Measurements from ENCODE around the gene GMCL2.

The GMCL2 gene

DNA sequence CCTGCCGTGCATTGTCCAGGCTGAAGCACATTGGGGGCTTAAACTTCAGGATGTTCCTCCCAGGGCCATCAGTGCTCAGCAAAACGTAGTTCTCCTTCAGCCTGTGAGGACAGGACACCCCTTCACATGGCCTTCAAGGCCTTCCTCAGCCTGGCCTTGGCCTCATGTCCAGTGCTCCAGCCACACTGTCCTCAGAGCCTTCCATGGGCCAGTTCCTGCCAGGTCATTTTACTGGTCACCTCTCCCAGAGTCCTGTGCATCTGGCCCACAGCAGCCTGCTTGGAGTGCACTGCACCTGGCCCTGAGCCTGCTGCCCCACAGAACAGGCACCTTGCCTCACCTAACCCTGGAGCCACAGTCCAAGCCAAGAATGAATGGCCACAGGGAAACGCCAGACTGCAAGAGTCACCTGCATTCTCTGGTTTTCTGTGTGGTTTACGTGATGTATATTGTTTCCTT is 25.9 kb upstream of the GMCL2 start:
- Histone ChIP-seq H3K4me3 (ENCODE audit: low read length) (no peak overlapping the region), H3F3A (ENCODE audit: control insufficient read depth, insufficient read depth) (peaks cover 84% of the 10 kb centered on the region), H3K36me3 (ENCODE audit: control insufficient read depth, low read length) (peaks cover 90% of the 10 kb centered on the region), H3K9me3 (ENCODE audit: control insufficient read depth, insufficient read depth, low read length) (no peaks in the 10 kb centered on the region), H3K79me2 (ENCODE audit: control insufficient read depth, low read length) (peaks cover 19% of the 10 kb centered on the region), H3K9me2 (replicated peaks; ENCODE audit: control insufficient read depth, low read length) (no peaks in the 10 kb centered on the region), H3K27ac (ENCODE audit: low read depth, low read length) (no peak overlapping the region), H3K4me2 (ENCODE audit: low read length) (no peak overlapping the region), H3K4me1 (ENCODE audit: control insufficient read depth, low read length) (peaks cover 6% of the 10 kb centered on the region), H3K27me3 (ENCODE audit: control insufficient read depth, low read length) (no peaks in the 10 kb centered on the region), H4K20me1 (ENCODE audit: control insufficient read depth, insufficient read depth, low read depth, low read length) (peaks cover 23% of the 10 kb centered on the region)
- TF ChIP-seq, protein P1, sequence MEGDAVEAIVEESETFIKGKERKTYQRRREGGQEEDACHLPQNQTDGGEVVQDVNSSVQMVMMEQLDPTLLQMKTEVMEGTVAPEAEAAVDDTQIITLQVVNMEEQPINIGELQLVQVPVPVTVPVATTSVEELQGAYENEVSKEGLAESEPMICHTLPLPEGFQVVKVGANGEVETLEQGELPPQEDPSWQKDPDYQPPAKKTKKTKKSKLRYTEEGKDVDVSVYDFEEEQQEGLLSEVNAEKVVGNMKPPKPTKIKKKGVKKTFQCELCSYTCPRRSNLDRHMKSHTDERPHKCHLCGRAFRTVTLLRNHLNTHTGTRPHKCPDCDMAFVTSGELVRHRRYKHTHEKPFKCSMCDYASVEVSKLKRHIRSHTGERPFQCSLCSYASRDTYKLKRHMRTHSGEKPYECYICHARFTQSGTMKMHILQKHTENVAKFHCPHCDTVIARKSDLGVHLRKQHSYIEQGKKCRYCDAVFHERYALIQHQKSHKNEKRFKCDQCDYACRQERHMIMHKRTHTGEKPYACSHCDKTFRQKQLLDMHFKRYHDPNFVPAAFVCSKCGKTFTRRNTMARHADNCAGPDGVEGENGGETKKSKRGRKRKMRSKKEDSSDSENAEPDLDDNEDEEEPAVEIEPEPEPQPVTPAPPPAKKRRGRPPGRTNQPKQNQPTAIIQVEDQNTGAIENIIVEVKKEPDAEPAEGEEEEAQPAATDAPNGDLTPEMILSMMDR (IDR thresholded peaks at IDR 0.05; ENCODE audit: low read depth, low read length, poor library complexity, severe bottlenecking) = no peak
- no peak for TF ChIP-seq EZH2phosphoT487 (IDR thresholded peaks at IDR 0.05; ENCODE audit: borderline replicate concordance, low read length)

DNA sequence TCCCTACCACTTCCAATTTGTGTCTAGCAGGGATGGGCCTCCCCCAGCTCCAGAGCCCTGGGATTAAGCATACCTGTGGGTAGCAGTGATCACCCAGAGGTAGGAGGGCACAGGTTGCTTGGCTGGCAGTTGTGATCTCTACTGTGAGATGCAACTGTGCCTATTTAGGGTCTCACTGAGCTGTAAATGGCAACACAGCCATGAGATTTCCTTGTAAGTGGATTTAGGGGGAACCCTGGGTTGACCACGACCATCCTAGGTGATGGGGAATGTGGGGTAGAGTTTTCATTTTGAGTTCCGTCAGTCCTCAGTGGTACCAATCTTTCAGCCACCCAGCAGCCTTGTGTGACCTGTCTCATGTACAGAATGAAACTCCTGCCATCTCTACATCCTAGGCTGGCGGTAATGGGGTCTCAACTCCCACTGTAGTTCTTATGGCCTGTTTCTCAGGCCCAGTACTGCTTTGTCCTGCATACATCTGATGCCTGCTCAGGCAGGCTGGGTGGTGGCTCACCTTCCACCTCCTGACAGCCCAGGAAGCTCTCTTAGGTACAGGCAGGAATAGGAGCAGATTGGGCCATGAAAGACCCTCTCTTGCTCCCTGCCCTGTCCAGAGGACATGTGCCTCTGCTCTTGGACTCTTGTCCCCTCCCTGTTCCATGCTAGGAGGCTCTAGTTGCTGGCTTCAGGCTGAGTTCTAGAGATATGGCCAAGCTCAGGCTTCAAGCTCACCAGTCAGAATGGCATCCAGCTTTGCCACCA is 25.3 kb upstream of the GMCL2 start:
- Histone ChIP-seq H3K4me3 (ENCODE audit: low read length) (no peak overlapping the region), H4K20me1 (ENCODE audit: control insufficient read depth, insufficient read depth, low read depth, low read length) (peaks cover 29% of the 10 kb centered on the region), H3K4me1 (ENCODE audit: control insufficient read depth, low read length) (peaks cover 11% of the 10 kb centered on the region), H3K9me3 (ENCODE audit: control insufficient read depth, insufficient read depth, low read length) (no peaks in the 10 kb centered on the region), H3F3A (ENCODE audit: control insufficient read depth, insufficient read depth) (peaks cover 90% of the 10 kb centered on the region), H3K27me3 (ENCODE audit: control insufficient read depth, low read length) (no peaks in the 10 kb centered on the region), H3K27ac (ENCODE audit: low read depth, low read length) (peak overlapping the region; percentile 19; the same call in 1 of the 2 replicates), H3K4me2 (ENCODE audit: low read length) (no peak overlapping the region), H3K79me2 (ENCODE audit: control insufficient read depth, low read length) (peaks cover 25% of the 10 kb centered on the region), H3K9me2 (replicated peaks; ENCODE audit: control insufficient read depth, low read length) (no peaks in the 10 kb centered on the region), H3K36me3 (ENCODE audit: control insufficient read depth, low read length) (peaks cover 96% of the 10 kb centered on the region)
- TF ChIP-seq EZH2phosphoT487 (IDR thresholded peaks at IDR 0.05; ENCODE audit: borderline replicate concordance, low read length) = no peak
- TF ChIP-seq, protein P1 (IDR thresholded peaks at IDR 0.05; ENCODE audit: low read depth, low read length, poor library complexity, severe bottlenecking) = no peak

- Histone ChIP-seq H3K27me3 (ENCODE audit: control insufficient read depth, low read length) (no peaks in the 10 kb centered on the region), H3K4me1 (ENCODE audit: control insufficient read depth, low read length) (peaks cover 19% of the 10 kb centered on the region), H3F3A (ENCODE audit: control insufficient read depth, insufficient read depth) (peaks cover 94% of the 10 kb centered on the region), H3K79me2 (ENCODE audit: control insufficient read depth, low read length) (peaks cover 36% of the 10 kb centered on the region), H3K36me3 (ENCODE audit: control insufficient read depth, low read length) (peaks cover 100% of the 10 kb centered on the region), H3K27ac (ENCODE audit: low read depth, low read length) (peak overlapping the region; percentile 19; the same call in 1 of the 2 replicates), H3K9me3 (ENCODE audit: control insufficient read depth, insufficient read depth, low read length) (no peaks in the 10 kb centered on the region), H4K20me1 (ENCODE audit: control insufficient read depth, insufficient read depth, low read depth, low read length) (peaks cover 40% of the 10 kb centered on the region), H3K4me3 (ENCODE audit: low read length) (no peak overlapping the region), H3K4me2 (ENCODE audit: low read length) (no peak overlapping the region), H3K9me2 (replicated peaks; ENCODE audit: control insufficient read depth, low read length) (no peaks in the 10 kb centered on the region)
- TF ChIP-seq, protein P1 (IDR thresholded peaks at IDR 0.05; ENCODE audit: low read depth, low read length, poor library complexity, severe bottlenecking) = no peak
- no peak for TF ChIP-seq EZH2phosphoT487 (IDR thresholded peaks at IDR 0.05; ENCODE audit: borderline replicate concordance, low read length)
These were observed 24.2 kb upstream of the GMCL2 start for GRCh38 chr5:178211095-178212048.
